ENCODE results near the gene CD96. TPM values are rescaled to one million over a fixed set of nuclear protein-coding genes. Genes with fewer than 3 reads are reported as not detected.
"Not testable (repeated sequence)": the region's sequence is repeated elsewhere in the genome, so short reads cannot be mapped to it uniquely, and the experiment has no call there.

CD96 gene
- total RNA-seq, 1 donor from 2014 or later = 45.9 TPM

DNA sequence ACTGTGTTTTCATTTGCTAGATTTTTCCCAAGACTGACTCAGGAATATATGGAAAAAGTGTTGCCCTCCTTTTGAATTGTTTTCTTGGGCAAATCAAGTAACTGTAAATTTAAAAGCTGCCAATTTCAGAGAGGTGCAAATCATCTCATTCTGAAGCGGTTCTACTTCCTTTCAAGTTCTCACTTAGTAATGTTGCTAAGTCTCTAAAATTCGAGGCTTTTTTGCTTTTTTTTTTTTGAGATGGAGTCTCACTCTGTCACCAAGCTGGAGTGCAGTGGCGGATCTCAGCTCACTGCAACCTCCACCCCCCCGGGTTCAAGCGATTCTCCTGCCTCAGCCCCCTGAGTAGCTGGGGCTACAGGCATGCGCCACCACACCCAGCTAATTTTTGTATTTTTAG lies 130.5 kb downstream of the CD96 start:
- DNase-seq (ENCODE audit: low spot score) = not testable (repeated sequence)

- DNase-seq (ENCODE audit: low spot score) = no peak
These were observed 133.8 kb downstream of the CD96 start for GRCh38 chr3:111675846-111676210.

DNA sequence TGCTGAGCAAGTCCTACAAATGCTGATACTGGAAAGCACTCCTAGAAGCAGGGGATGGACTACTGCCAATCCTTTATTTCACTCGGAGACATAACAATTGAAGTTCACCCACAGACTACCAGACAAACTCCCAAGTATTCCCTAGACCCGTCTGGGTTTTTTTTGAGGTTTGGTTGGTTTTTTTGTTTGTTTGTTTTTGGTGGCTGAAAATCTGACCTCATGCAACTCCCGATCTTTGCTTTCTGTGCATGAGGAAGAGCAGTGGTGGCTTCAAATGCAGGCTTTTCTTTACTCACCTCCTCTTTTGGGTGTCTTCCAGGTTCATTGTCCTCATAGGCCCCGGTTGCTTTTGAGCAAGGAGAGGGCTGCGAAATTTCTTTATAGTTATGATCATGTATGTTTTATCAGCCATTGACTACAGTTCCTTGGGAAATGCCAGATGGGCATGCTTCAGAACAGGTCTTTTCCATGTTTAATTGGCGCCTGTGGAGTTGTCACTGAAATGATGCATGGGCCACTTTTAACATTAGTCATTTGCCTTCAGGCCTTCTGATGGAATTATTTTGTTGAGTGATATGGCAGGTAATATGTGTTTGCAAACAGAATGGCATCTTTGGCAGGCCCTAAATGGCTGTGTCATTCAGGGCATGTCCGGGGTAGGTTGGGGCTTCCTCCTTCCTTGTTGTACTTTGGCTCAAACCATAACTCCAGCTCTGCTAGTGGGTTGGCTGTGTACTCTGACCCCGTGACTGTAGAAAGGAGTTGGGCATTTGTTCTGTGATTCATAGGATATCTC lies 134.4 kb downstream of the CD96 start:
- DNase-seq (ENCODE audit: low spot score) = peak; percentile 70

DNA sequence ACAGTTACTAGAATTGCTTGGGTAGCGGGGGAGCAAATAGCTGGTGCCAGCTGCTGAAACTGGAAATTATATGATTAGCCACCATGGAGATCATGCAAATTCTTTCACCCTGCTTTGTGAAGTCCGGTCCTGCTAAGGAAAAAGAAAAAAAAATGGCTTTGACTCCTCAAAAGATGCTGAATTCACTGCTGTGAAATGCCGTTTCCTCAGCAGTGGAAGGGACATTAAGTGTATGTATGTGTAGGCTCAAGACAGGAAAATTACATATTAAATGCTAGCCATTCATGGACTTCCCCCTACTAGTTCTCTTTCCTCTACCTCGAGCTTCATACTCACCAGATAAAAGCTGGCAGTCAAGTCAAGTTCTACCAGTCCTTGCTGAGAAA lies 135.0 kb downstream of the CD96 start:
- no peak for DNase-seq (ENCODE audit: low spot score)

DNA sequence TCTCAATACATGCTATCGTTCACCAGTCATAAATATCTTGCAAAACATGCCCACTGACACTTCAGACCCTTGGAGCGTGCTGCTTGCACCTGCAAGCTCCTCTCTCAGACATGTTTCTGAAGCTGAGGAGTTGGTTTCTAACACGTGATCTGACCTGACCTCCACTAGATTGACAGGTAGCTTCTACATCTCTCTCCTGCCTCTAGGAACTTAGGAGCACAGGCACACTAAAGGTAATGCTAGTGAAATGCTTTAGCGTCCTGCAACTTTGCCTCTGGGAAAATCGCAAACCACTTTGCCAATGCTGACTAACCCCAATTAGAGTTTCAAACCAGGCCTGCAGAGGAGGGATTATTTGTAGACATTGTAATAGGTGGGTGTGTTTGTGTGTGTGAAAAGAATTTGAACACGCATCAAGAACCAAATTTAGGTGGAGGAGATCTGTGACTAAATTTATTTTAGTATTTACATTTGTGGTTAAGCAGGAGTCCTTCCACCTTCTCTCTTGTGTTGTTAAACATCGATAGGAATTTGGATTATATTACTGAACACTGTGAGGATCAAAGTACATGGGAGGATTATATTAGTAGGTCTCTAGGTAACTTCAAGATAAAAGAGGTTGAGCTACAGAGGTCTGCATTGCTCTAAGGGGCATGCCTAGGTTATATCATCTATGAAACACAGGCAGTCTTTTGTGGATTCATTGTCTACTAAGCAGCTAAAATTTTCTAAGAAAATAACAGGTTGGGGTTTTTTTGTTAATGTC lies 139.8 kb downstream of the CD96 start:
- DNase-seq (ENCODE audit: low spot score) = no peak

GRCh38 chr3:111684640-111685039 lies 142.6 kb downstream of the CD96 start:
- no peak for DNase-seq (ENCODE audit: low spot score)

GRCh38 chr3:111688190-111688800 lies 146.3 kb downstream of the CD96 start:
- DNase-seq (ENCODE audit: low spot score) = no peak

- DNase-seq (ENCODE audit: low spot score) = no peak
These were observed 148.2 kb downstream of the CD96 start for GRCh38 chr3:111690242-111690641.

DNA sequence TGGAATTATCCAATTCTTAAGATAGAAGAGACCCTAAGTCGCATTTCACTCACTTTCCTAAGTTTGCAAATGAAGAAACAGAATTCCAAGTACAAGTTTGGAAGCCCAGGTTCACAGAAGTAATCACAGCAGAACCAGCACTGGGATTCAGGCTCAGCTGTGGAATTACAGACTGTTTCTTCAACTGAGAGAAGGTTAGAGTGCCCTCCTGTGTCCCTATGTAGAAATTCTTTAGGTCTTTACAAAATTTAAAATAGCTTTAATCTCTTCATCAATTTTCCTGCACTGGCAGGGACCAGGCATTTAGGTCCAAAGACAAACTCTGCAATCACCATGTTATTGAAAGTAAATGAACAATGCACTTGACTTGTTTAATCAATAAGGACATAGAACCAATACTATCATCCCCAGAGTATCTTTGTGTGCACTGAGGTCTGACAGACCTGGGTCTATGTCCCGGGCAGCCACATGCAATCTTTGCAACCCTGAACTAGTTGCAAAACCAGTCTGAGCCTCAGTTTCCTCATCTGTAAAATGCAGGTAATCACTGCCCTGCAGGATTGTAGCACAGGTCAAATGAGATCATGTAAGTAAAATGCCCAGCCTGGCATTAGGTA lies 149.4 kb downstream of the CD96 start:
- DNase-seq (ENCODE audit: low spot score) = no peak

DNA sequence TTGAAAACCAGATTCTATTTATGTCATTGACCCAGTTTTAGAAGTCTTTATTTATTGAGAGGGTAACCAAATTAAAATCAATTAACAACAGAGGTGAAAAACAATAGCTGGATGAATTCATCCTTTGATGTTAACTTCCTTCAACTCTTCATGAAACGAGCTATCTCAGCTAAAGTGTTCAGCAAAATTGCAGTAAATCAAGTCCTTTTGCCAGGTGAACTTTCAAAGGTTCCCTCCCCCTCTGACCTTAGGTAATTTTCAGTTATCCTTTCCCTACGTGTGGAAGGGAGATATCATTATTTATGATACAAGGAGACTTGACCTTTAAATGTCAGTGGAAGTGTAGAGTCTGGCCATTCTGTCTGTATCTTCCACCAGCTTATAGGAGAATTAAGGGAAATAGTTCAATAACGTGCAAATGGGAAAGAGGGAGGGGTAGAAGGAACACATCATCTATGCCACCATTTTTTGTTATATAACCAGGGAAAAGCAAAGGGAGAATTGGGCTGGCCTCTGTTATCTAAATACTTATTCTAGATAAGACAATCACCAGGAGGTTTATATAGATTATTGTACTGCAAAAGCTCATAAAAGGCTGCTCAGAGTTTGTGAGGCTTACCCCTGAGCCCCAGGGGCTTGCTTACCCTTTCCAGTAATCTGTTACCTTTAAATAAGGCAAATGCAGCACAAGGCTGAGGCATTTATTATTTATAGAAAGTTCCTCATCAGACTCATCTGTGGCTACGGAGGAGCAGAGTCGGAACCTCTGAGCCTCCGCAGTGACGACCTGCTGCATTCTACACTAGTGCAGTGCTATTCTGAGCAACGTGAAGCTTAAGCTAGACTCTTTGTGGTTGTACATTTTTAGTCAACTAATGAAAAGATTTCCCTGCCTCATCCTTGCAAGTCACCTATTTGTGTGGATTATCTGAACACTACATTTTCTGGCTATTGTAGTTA lies 150.9 kb downstream of the CD96 start:
- no peak for DNase-seq (ENCODE audit: low spot score)

GRCh38 chr3:111694471-111694870 lies 152.5 kb downstream of the CD96 start:
- no peak for DNase-seq (ENCODE audit: low spot score)

DNA sequence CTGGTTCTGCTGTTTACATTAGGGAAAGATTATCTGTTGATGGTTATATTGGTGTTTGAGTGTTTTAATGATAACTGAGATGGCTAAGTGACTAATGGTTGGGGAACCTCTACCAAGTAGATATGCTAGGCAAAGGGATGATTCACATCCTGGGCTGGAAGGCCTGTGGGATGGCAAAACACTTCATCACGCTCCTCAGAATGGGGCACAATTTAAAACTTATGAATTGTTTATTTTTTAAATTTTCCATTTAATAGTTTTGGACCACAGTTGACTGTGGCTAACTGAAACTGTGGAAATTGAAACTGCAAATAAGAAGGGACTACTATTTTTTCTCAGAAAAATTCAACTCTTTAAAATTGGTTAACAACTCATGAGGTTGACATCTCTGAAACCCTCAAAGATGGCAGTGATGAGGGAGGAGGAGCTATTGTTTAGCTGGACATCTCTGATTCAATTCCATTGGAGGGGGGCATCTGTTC lies 153.7 kb downstream of the CD96 start:
- no peak for DNase-seq (ENCODE audit: low spot score)

DNA sequence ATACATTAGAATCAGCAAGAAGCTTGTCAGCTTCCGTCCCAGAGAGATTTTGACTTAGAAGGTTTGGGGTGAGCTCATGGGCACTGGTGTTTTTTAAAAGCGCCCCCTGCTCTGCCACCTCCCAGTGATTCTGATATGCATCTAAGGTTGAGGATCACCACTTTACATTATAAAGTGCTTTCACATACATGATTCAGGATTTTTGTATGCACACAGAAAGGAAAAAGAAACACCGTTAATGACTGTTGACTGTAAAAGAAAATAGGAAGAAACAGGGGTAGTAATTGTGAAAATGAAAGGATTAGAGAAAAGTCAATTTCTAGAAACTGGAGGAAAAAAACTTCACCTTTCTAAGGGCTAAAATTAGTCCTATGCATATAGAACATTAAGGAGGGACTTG lies 158.1 kb downstream of the CD96 start:
- DNase-seq (ENCODE audit: low spot score) = no peak

- no peak for DNase-seq (ENCODE audit: low spot score)
These were observed 159.4 kb downstream of the CD96 start for GRCh38 chr3:111701292-111701906.

Other genes with a start within 250 kb of the CD96 start
- gene ZBED2, start 53.1 kb downstream of the CD96 start, total RNA-seq = not detected
- gene PLCXD2, start 132.5 kb downstream of the CD96 start, total RNA-seq = 29.9 TPM

Data from ureter (tissue), 1 donor.